NK-92 (cell line): ENCODE data around the gene HIVEP1.

Source experiments
- DNase-seq: peaks from one replicate; lab custom pipeline; 2025; ENCODE audit not compliant: unreplicated experiment; lab: John Stamatoyannopoulos, UW

The HIVEP1 gene

DNA sequence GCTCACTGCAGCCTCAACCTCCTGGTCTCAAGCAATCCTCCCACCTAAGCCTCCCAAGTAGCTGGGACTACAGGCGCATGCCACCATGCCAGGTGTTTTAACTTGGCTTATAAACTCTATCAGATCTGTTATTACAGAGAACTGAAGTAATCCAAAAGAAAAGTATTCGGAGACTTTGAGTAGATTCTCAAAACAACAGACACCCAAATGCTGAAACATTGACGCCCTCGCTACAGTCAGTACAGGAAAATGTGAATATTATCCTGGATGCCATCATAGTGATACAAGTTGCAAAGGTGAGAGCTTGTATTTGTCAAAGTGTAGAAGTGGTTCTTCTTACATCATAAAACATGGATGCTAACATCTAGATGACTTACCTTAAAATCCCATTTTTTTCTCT, 169.4 kb downstream of the HIVEP1 start:
- no peak for DNase-seq

DNA sequence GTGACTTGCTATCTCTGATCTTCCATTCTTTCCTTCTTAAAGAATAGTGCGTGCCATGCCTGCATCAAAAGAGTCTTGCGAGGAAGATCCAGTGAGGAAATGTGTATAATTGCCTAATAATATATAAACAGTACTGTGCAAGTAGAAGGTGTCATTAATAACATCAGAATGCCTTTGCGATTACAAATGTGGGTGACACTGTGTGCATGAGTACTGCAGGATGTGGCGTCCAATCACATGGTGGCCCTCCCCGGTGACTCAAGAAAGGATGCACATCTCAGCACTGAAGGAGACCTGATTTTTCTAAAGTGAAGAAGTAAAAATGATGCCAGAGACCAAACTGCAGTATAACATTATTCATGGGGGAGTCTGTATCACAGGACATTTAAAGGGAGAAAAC, 170.6 kb downstream of the HIVEP1 start:
- no peak for DNase-seq

DNA sequence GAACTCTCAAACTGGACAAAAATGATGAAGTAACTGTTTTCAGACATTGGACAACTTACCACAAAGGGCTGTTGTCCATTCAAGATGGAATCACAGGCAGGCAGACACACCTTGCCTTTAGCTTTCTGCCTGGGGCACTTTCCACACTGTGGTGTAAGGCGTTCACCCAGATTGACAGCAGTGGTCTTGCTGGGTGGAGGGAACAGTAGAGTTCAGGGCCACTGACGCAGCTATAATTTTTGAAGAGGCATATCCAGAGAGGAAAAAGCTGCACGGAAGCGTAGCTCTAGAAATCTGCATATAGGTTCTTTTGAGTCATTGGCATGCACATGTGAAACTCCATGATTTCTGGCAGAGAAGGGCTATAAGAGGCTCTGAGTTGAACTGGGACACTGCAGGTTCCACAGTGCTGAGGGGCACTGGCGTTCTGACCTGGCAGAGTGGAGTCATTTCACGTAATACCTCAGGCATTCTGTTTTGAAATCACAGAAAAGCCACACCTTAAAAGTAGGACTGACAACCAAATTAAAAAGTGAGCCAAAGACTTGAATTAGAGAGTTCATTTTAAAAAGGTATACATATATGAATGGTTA, 173.1 kb downstream of the HIVEP1 start:
- DNase-seq, result no peak

DNA sequence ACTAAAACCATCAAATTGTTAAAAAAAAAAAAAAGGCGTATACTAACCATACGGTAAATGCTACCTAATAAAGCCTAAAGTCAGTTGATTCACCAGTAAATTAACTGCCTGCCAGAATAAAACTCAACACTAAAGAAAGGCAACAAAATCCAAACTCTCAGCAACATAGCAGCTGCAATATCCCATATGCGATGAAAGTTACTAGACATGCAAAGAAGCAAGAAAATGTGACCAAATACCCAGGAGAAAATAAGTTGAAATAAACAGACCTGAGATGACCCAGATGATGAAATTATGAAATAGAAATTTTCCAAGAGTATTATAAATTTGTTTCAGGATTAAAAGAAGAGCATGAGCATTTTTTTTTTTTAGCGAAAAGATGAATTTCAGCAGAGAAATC, 174.4 kb downstream of the HIVEP1 start:
- DNase-seq, result no peak

DNA sequence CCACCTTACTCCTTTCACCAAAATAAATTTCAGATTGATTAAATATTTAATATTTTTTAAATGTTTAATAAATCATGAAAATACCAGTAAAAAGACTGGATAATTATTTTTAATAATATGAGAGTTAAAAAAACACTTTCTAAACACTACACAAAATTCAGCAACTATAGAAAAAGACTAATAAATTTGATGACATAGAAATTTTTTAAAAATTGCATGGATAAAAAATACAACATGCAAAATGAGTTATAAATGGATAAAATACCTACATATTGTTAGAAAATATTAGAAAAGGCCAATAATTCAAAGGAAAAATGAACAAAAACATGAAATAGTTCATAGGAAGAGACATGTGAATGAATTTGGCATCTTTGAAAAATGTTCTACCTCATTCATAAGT, 177.0 kb downstream of the HIVEP1 start:
- DNase-seq, result no peak

DNA sequence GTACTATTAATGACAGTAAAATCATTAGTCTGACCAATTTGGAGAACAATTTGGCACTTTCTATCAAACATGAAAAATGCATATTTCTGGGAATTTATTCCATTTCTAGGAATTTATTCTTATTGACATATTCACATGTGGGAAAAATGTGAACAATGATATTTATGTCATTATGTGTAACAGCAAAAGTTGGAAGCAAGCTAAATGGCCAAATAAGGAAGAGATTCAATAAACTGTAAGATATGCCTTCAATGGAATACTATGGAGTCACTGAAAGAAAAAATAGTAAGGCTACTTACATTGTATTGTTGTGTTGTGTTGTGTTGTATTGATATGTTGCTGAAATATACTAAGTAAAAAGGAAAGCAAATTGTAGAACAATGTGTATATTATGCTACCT, 177.5 kb downstream of the HIVEP1 start:
- DNase-seq, result no peak

DNA sequence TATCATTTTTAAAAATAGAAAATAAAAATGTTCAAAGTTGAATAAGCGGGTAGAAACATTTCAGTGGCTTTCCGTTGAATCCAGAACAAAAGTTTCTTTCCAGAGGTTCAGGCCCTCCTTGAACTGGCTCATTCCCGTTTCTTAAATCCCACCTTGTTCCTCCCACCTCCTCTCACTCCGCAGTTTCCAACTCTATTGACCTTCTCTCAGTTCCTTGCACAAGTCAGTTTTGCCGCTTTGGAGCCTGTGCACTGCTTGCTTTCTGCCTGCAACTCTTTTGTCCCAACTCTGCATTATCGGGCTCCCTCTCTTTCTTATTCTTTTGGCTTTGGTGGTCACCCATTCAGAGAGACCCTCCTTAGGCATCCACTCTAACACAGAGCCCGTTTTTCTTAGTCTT, 178.1 kb downstream of the HIVEP1 start:
- no peak for DNase-seq

DNA sequence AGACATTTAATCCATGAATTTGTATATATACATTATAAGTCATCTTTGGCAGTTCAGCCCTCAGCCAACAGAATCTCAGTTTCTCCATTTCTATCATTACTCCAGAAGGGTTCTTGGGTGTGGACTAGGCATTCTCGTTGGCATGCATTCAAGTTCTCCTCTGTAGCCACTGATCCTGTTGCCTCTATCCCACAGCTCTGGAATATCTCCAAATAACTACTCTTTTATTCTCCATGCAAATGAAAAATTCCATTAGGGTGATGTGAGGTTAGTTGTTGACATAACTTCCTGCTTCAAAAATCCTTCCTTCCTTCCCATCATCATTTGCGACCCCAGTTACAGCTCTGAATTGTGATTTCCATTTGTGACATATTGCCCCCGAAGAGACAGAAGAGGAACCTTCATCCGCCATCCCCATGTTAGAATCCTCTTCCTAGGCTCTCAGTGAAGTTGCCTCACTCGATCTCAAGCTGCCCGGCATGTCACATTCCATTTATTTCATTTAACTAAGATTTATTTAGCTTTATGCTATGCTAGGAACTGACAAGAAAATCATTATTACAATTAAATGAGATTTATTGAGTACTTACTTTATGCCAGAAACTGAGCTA, 184.3 kb downstream of the HIVEP1 start:
- DNase-seq, result no peak

DNA sequence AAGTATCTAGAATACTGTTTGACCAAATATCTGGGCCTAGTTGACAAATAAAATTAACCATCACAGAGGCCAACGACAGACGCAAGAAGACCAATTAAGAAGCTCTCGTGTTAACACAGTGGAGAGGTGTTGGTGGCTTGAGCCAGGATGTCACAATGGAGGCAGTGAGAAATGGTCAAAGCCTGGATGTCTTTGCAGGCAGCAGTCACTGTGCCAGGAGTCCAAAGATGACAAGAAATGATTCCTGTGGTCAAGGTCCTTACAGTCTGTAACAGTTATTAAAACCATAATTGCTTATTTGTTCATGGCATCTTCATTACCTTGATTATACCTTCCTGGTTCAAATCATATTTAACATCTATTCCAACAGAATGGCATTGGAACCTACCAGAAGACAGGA, 186.7 kb downstream of the HIVEP1 start:
- no peak for DNase-seq

DNA sequence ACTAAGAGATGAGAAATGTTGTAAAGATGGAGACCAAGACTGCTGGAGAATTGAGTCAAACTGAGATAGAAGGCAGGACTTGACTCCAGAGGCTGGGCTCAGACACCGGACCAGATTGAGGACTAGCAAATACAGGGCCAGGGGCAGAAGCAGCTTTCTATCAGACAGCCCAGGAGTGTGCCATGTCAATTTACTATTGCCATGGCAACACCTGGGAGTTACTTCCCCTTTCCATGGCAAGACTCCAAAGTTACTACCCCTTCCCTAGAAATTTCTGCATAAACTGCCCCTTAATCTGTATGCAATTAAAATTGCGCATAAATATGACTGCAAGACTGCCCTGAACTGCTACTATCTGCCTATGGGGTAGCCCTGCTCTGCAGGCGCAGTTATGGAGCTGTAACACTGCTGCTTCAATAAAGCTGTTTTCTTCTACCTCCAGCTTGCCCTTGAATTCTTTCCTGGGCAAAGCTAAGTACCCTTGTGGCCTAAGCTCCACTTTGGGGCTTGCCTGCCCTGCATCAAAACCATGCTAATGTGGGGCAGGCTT, 188.0 kb downstream of the HIVEP1 start:
- DNase-seq, result no peak

DNA sequence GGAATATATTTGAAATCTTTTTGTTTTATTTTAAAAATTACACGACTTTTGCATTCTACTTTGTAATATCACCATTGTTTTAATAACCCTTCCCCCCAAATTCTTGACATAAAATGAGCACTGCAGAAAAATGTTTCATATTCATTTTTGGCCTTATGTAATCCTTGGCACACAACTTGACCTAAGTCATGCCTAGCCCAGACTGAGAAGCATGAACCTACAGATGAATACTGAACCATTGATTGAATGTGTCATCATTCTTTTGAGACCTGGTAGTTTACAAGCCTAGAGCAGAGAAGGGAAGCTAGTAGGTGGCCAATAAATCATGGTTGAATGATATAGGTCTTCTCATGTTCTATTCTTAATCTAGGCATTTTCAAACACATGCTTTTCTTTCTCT, 188.6 kb downstream of the HIVEP1 start:
- DNase-seq, result no peak

DNA sequence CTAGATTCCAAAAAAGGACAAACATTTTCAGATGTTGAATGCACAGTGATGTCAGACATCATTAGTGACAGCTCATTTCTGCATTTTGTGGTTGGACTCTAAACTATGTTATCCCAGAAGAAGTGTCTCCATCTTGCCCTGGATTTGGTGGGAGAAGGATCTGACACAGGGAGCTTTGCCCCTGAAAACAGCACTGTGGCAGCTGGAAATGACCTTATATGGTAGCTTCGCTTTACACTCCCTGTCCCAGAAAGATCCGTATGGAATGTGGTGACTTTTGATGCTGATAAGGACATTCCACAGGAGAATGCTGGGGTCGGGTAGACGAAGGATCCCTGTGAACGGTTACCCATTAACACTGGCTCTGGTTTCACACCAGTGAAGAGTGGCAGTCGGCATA, 190.9 kb downstream of the HIVEP1 start:
- no peak for DNase-seq

DNA sequence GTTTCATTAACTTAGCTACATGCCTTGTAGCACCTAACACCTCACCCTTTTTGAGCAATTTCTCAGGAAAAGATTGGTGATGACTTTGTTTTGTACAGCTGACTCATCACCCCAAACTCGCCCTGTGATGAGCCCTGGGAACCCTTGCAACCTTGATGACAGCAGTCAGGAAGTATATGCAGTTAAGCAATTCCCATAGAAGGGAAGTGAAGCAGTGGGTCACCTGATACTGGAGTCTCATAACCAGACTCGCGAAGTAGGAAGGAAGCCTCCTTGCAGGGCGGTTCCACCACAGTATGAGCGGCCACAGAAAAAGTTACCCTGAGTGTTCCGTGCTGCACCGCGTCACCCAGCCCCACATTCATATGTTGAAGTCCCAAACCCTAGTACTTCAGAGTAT, 196.1 kb downstream of the HIVEP1 start:
- DNase-seq, result no peak

DNA sequence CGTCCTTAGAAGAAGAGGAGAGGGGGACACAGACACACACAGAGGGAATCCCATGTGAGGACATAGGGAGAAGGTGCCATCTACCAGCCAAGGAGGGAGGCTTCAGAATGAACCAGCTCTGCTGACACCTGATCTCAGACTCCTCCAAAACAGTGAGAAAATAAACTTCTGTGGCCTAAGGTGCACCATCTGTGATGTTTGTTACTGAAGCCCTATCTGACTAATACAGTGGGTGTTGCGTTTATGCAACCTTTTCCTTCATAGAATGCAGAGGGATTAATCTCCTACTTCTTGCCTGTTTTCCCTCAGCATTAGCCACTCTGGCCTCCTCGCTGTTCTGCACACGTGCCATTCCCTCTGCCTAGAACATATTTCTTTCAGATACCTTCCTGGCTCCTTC, 196.6 kb downstream of the HIVEP1 start:
- DNase-seq, result no peak
